Cardiac fibroblast (primary cell): ENCODE measurements around the gene SLC7A14.

Experiments used
- DNase-seq, 2 donors: peaks; one replicate each; pipeline versions ENCODE4 v3.0.0 to v3.0.0-alpha.2; 2010; ENCODE audit warnings: low read depth in 2 of 2
- H3K4me3 ChIP-seq, 2 donors: replicated peaks in 1 of 2; 1 replicate in 1 of 2; 2 replicates in 1 of 2; pipeline ENCODE4 v1.5.1; 2011; ENCODE audit warnings: low read depth in 2 of 2, low read length in 2 of 2, mild to moderate bottlenecking in 2 of 2, moderate library complexity in 1 of 2
- TF ChIP-seq, protein P1 (sequence below): IDR thresholded peaks from one replicate; pipeline ENCODE4 v1.5.1; 2011; ENCODE audit warnings: low read depth, mild to moderate bottlenecking, low read length, inconsistent platforms

Gene SLC7A14

DNA sequence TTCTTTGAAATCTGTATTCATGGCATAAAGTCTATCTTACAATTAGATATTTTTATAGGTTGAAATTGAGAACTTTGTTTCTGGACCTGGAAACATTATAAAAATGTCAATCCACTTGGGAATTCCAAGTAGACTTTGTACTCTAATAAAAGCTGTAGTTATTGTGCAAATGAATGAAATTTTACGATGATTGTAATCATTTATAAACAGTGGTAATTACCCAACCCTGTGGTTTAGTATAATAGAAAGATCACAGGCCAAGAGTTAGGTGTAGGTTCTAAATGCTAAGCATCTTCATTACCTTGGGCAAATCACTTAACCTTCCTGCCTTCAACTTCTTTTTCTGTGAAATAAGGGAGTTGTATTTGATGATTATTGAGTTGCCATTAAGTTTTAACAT, 13.2 kb upstream of the SLC7A14 start:
- TF ChIP-seq, protein P1, sequence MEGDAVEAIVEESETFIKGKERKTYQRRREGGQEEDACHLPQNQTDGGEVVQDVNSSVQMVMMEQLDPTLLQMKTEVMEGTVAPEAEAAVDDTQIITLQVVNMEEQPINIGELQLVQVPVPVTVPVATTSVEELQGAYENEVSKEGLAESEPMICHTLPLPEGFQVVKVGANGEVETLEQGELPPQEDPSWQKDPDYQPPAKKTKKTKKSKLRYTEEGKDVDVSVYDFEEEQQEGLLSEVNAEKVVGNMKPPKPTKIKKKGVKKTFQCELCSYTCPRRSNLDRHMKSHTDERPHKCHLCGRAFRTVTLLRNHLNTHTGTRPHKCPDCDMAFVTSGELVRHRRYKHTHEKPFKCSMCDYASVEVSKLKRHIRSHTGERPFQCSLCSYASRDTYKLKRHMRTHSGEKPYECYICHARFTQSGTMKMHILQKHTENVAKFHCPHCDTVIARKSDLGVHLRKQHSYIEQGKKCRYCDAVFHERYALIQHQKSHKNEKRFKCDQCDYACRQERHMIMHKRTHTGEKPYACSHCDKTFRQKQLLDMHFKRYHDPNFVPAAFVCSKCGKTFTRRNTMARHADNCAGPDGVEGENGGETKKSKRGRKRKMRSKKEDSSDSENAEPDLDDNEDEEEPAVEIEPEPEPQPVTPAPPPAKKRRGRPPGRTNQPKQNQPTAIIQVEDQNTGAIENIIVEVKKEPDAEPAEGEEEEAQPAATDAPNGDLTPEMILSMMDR: no peak
- H3K4me3 ChIP-seq: no peak overlapping the region
- no peak for DNase-seq

DNA sequence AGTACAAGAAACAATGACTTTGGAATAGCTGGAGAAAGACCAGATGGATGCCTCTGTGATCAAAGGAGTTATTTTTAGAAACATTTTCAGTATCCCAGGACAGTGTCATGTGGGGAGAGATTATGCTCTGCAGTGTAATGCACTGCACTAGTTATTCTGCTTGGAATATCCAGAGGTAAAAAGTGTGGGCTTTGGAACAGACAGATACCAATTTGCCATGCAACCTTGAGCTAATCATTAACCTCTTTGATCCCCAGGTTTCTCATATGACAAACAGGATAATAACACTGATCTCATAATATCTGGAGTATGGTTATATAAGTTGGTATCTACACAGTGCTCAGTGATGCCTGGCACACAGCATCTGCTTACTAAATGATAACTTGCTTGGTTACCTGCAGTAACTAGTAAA, 12.2 kb upstream of the SLC7A14 start:
- TF ChIP-seq, protein P1: no peak
- no peak overlapping the region for H3K4me3 ChIP-seq
- no peak for DNase-seq

DNA sequence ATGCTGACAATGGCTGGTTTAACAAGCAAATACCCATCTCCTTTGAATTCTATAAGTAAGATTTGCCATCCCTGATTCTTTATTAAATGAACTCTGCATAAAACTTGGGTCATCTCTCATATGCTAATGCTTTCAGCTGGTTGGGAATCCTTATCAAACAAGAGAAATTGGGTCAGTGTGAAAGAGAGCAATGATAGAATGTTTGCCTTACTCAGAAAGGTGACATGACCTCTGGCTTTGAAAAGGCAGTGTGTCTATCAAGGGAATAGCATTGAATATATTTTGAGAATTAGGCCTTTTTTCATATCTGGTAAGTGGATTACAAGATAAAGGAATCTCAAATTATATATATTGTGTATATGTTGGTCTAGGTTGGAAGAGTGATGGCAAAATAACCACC, 8.7 kb upstream of the SLC7A14 start:
- no peak overlapping the region for H3K4me3 ChIP-seq
- DNase-seq: no peak
- TF ChIP-seq, protein P1: no peak

DNA sequence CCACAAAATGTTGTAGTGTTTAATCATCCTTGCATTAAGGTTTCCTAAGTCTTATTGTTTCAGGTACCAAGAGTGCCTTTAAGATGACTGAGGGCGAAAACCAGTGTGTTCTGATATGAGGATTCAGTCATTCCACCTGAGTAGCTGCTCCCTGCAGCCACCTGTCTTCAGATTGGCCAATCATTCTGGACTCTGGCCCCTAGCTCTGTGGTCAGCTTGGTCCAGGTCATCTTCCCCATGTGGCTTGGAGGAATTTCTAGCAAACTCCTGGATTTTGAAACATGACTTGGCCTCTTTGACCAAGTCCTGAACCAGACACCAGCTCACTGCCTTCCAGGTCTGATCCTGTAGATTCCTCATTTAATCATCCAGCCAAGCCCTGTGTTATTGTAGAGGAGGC, 7.8 kb upstream of the SLC7A14 start:
- no peak for DNase-seq
- TF ChIP-seq, protein P1: no peak

DNA sequence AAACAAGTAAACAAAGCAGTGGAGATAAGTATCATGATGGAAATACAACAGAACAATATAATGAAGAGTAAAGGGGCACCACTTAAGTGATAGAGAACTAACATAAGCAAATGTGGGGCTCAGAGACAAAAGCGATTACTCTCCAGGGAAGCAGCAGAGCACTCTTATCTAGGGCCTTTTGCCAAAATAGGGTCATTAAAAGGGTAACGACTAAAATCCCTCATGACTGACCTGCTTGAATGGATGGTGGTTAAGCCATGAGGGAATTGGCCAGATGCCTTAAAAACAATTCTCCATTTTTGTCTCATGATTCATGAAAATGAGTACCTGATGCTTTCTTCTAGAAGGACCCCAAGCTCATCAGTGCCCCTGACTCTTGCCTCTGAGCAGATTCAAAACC, 3.2 kb upstream of the SLC7A14 start:
- DNase-seq: no peak
- no peak overlapping the region for H3K4me3 ChIP-seq
- TF ChIP-seq, protein P1: no peak

More for the DNA sequence above, 7.8 kb upstream of the SLC7A14 start:
- H3K4me3 ChIP-seq: no peak overlapping the region

- H3K4me3 ChIP-seq: peak overlapping the region; percentile 26 to 41
- no peak for DNase-seq
- TF ChIP-seq, protein P1: no peak
Measured at GRCh38 chr3:170585008-170585936, 603 bp downstream of the SLC7A14 start.
